Fibroblast of mammary gland (primary cell): ENCODE results near the gene FREM2.

Experiments used
- DNase-seq: peaks from one replicate; pipeline ENCODE4 v3.0.0-alpha.2; 2010; ENCODE audit warnings: low read depth
- H3K4me3 ChIP-seq: 2 replicates; pipeline ENCODE4 v1.5.1; 2011; ENCODE audit warnings: low read depth, mild to moderate bottlenecking, low read length, moderate library complexity; ENCODE audit not compliant: control insufficient read depth
- CTCF ChIP-seq: conservative IDR thresholded peaks from 2 replicates; pipeline ENCODE4 v1.5.1; 2011; ENCODE audit warnings: low read depth, low read length, inconsistent platforms; ENCODE audit not compliant: control insufficient read depth, insufficient read depth

FREM2 gene

GRCh38 chr13:38669234-38669964, 17.5 kb upstream of the FREM2 start:
- no peak overlapping the region for H3K4me3 ChIP-seq
- DNase-seq: no peak
- no peak for TF ChIP-seq CTCF

GRCh38 chr13:38670627-38671026, 16.2 kb upstream of the FREM2 start:
- peak; percentile 6 for TF ChIP-seq CTCF
- peak; percentile 29 for DNase-seq
- no peak overlapping the region for H3K4me3 ChIP-seq

DNA sequence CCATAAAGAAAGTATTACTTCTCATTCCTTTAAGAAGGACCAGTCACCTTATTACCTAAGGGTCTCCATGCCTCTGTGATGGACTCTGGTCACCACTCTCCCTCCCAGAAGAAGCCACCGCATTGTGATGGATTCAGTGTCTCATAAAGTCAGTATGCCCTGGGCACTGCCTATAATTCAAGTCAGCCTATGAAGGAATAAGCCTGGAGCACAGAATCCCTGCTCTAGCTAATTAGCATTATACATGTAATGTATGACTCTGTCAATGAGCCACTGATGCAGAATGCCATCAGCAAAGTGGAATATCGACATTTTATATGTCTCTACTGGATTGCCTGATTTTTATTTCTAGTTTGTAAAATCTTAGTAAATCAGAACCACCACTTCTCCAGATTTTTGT, 14.9 kb upstream of the FREM2 start:
- no peak for DNase-seq
- TF ChIP-seq CTCF: no peak
- no peak overlapping the region for H3K4me3 ChIP-seq

DNA sequence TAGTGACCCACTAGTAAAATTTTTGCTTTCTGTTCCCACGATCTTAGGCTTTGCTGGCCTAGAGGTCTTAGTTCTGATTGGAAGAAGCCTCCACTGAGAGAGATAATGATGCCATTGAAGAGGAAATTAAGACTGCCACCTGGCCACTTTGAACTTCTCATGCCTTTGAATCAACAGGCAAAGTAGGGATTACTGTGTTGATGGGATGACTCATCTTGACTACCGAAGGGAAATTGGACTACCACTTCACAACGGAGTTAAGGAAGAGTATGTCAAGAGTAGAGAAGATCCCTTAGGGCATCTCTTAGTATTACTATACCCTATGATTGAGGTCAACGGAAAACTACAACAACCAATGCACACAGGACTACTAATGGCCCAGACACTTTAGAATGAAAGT, 12.7 kb upstream of the FREM2 start:
- no peak for TF ChIP-seq CTCF
- H3K4me3 ChIP-seq: no peak overlapping the region
- DNase-seq: no peak

- no peak for DNase-seq
- no peak for TF ChIP-seq CTCF
- H3K4me3 ChIP-seq: no peak overlapping the region
These were observed 6.0 kb upstream of the FREM2 start for GRCh38 chr13:38680912-38681311.

DNA sequence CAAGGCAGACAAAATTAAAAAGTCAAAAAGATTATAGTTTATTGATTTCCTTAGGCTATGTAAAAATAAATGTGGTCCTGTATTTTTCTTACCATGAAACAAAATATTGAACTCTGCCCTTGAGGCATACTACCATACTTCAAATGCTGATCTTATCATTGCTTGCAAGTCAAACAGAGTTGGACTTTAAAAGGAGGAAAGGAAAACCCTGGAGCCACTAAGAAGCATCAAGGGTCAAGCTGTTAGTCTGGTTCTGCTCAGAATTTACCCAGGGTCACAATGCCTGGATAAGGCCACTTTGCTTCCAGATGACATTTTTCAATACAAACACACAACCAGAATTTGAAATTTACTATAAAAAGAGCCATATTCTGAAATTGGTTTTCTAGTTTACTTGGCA, 2.2 kb upstream of the FREM2 start:
- no peak overlapping the region for H3K4me3 ChIP-seq
- no peak for TF ChIP-seq CTCF
- no peak for DNase-seq

- DNase-seq: no peak
- no peak overlapping the region for H3K4me3 ChIP-seq
- no peak for TF ChIP-seq CTCF
These were observed 1.4 kb upstream of the FREM2 start for GRCh38 chr13:38685431-38685830.
